Cardiac fibroblast (primary cell): ENCODE data around the gene PTHLH.

Experiments
- DNase-seq, 2 donors: peaks; one replicate each; pipeline versions ENCODE4 v3.0.0 to v3.0.0-alpha.2; 2010; ENCODE audit warnings: low read depth in 2 of 2
- H3K4me3 ChIP-seq, 2 donors: replicated peaks in 1 of 2; 1 replicate in 1 of 2; 2 replicates in 1 of 2; pipeline ENCODE4 v1.5.1; 2011; ENCODE audit warnings: low read depth in 2 of 2, low read length in 2 of 2, mild to moderate bottlenecking in 2 of 2, moderate library complexity in 1 of 2
- CTCF ChIP-seq: IDR thresholded peaks from one replicate; pipeline ENCODE4 v1.5.1; 2011; ENCODE audit warnings: low read depth, mild to moderate bottlenecking, low read length, inconsistent platforms

Gene PTHLH

GRCh38 chr12:27934276-27934675 is 38.3 kb downstream of the PTHLH start:
- no peak overlapping the region for H3K4me3 ChIP-seq
- DNase-seq = no peak
- no peak for TF ChIP-seq CTCF

- no peak overlapping the region for H3K4me3 ChIP-seq
- DNase-seq = no peak
- TF ChIP-seq CTCF = no peak
Measured at GRCh38 chr12:27931390-27931789, 41.1 kb downstream of the PTHLH start.

- no peak overlapping the region for H3K4me3 ChIP-seq
- TF ChIP-seq CTCF = no peak
Measured at GRCh38 chr12:27927347-27927746, 45.2 kb downstream of the PTHLH start.

GRCh38 chr12:27924350-27925135 is 48.0 kb downstream of the PTHLH start:
- DNase-seq = peak in 1 of 2 donors; percentile 53
- H3K4me3 ChIP-seq = no peak overlapping the region
- no peak for TF ChIP-seq CTCF

More at GRCh38 chr12:27927347-27927746, 45.2 kb downstream of the PTHLH start:
- DNase-seq = no peak

- no peak for TF ChIP-seq CTCF
- DNase-seq = peak; percentile 49 to 85
- no peak overlapping the region for H3K4me3 ChIP-seq
Measured at GRCh38 chr12:27922531-27923139, 49.9 kb downstream of the PTHLH start.

- H3K4me3 ChIP-seq = no peak overlapping the region
- TF ChIP-seq CTCF = no peak
- no peak for DNase-seq
Measured at GRCh38 chr12:27919671-27920235, 52.8 kb downstream of the PTHLH start.
